K562 (cell line): ENCODE results near the gene TRIAP1. TPM values are rescaled to one million over a fixed set of nuclear protein-coding genes. Genes with fewer than 3 reads are reported as not detected.

Source experiments
- ATAC-seq: fragments of 200-7000 bp; cut with Tn5 transposase; 3 replicates; pipeline ENCODE4 v1.9.1; 2020; ENCODE audit warnings: moderate library complexity
- BruUV-seq: library from RNA; stranded (reverse); fragments of 400-500 nt; replicated peaks from 2 replicates; lab custom pipeline; 2021; lab: Mats Ljungman, UMichigan
- CTCF ChIA-PET: fragments of 300-600 bp; formaldehyde crosslinking; extraction: SDS; loops from one replicate; lab custom pipeline; 2021; ENCODE audit warnings: low intra/inter-chr PET ratio; lab: Yijun Ruan, JAX
- POLR2A ChIA-PET: fragments of 300-600, 350-650 bp; sonication (Branson Sonifier 250); formaldehyde crosslinking; extraction: SDS; loops from one replicate; lab custom pipeline; 2021; ENCODE audit warnings: antibody characterized with exemption, inconsistent platforms; lab: Yijun Ruan, JAX
- DNase-seq, 4 experiments: peaks; one replicate each; pipeline versions ENCODE4 v3.0.0 to v3.0.0-alpha.2; 2011 to 2018; ENCODE audit warnings: low spot score in 3 of 4, mixed read lengths in 3 of 4; ENCODE audit errors: extremely low read depth in 1 of 4
- FAIRE-seq: peaks from 2 replicates; lab custom pipeline; 2011; peaks lifted over from hg19 to GRCh38; lab: Jason Lieb, UNC
- H2AFZ ChIP-seq: 2 replicates; pipeline ENCODE4 v1.6.0; 2011; ENCODE audit warnings: low read depth, low read length, control low read depth, inconsistent platforms
- H3K27ac ChIP-seq: fragments of 200-600 bp; 3 replicates; pipeline ENCODE4 v1.8.0; 2011; ENCODE audit warnings: low read depth, mild to moderate bottlenecking, control low read depth, inconsistent platforms, low read length, moderate library complexity, mixed read lengths; ENCODE audit errors: extremely low read depth
- H3K27me3 ChIP-seq, 2 experiments: fragments of 300-600 bp in 1 of 2; 2 replicates in 1 of 2; 3 replicates in 1 of 2; pipeline versions ENCODE4 v1.6.0 to v1.8.0; 2011; ENCODE audit warnings: inconsistent platforms in 2 of 2, low read length in 2 of 2, mild to moderate bottlenecking in 1 of 2, mixed read lengths in 1 of 2, moderate library complexity in 1 of 2; ENCODE audit not compliant: control insufficient read depth in 2 of 2, insufficient read depth in 2 of 2
- H3K36me3 ChIP-seq: fragments of 300-600 bp; 3 replicates; pipeline ENCODE4 v1.8.0; 2011; ENCODE audit warnings: mild to moderate bottlenecking, low read length, inconsistent platforms; ENCODE audit not compliant: control insufficient read depth, insufficient read depth
- H3K4me1 ChIP-seq, 2 experiments: fragments of 200-600 bp in 1 of 2; replicated peaks in 1 of 2; 2 replicates in 1 of 2; 3 replicates in 1 of 2; pipeline versions ENCODE4 v1.5.1 to v1.8.0; 2011; ENCODE audit warnings: inconsistent platforms in 2 of 2, low read length in 2 of 2, mild to moderate bottlenecking in 1 of 2, mixed read lengths in 1 of 2, moderate library complexity in 1 of 2; ENCODE audit not compliant: control insufficient read depth in 2 of 2, insufficient read depth in 2 of 2
- H3K4me2 ChIP-seq: 2 replicates; pipeline ENCODE4 v1.6.1; 2011; ENCODE audit warnings: low read length, control low read depth, inconsistent platforms, mixed read lengths; ENCODE audit not compliant: insufficient read depth
- H3K4me3 ChIP-seq: fragments of 200-600 bp; sonication (generic), shearing (Covaris generic); 2 replicates; pipeline ENCODE4 v1.5.1; 2016; ENCODE audit warnings: control low read depth, inconsistent platforms
- H3K79me2 ChIP-seq: fragments of 200-600 bp; 3 replicates; pipeline ENCODE4 v1.8.0; 2011; ENCODE audit warnings: low read length, inconsistent platforms; ENCODE audit not compliant: control insufficient read depth, insufficient read depth
- H3K9ac ChIP-seq, 2 experiments: 2 replicates each; pipeline versions ENCODE4 v1.6.0 to v1.6.1; 2011; ENCODE audit warnings: low read depth in 2 of 2, low read length in 2 of 2, control low read depth in 1 of 2, inconsistent platforms in 1 of 2, mild to moderate bottlenecking in 1 of 2, mixed read lengths in 1 of 2; ENCODE audit not compliant: insufficient read depth in 1 of 2
- H3K9me1 ChIP-seq: one replicate; pipeline ENCODE4 v1.6.0; 2011; ENCODE audit warnings: inconsistent platforms, mild to moderate bottlenecking, low read length, moderate library complexity; ENCODE audit not compliant: control insufficient read depth, insufficient read depth
- H3K9me3 ChIP-seq: replicated peaks from 2 replicates; pipeline ENCODE4 v1.5.1; 2011; ENCODE audit warnings: low read depth, low read length, inconsistent platforms; ENCODE audit not compliant: control insufficient read depth, insufficient read depth
- H4K20me1 ChIP-seq: replicated peaks from 2 replicates; pipeline ENCODE4 v1.6.1; 2011; ENCODE audit warnings: low read length, inconsistent platforms, mixed read lengths; ENCODE audit not compliant: control insufficient read depth, insufficient read depth
- HDAC1 ChIP-seq, 2 experiments: fragments of 450-650 bp; IDR thresholded peaks; 2 replicates each; pipeline ENCODE4 v1.6.1; 2016 to 2017; ENCODE audit warnings: inconsistent platforms in 1 of 2, mild to moderate bottlenecking in 1 of 2, moderate library complexity in 1 of 2
- MAFF ChIP-seq: IDR thresholded peaks from 2 replicates; pipeline ENCODE4 v1.6.1; 2012; ENCODE audit warnings: low read length, improper control_type of control experiment
- NFE2 ChIP-seq: IDR thresholded peaks from 2 replicates; pipeline ENCODE4 v1.6.1; 2014; ENCODE audit warnings: antibody characterized with exemption, low read depth
- NR1H2 ChIP-seq: sonication (generic); formaldehyde crosslinking; IDR thresholded peaks from 2 replicates; pipeline ENCODE4 v1.4.0; 2020; ENCODE audit warnings: mild to moderate bottlenecking, missing genetic modification reagents
- TFAP4 ChIP-seq: sonication (generic); formaldehyde crosslinking; IDR thresholded peaks from 2 replicates; pipeline ENCODE4 v1.8.0; 2022; ENCODE audit warnings: missing genetic modification reagents, mild to moderate bottlenecking, moderate library complexity, borderline replicate concordance
- ZBED1 ChIP-seq: IDR thresholded peaks from 2 replicates; pipeline ENCODE4 v1.6.1; 2014
- WGBS: fragments of 100-300 bp; shearing (Covaris generic); methylation state at CpG from one replicate; pipeline ENCODE4 v1.1.6; 2016; ENCODE audit warnings: low coverage, mixed read lengths; ENCODE audit not compliant: insufficient coverage; ENCODE audit errors: missing lambda C conversion rate; 5-methylcytosine and 5-hydroxymethylcytosine counted together
- in situ Hi-C: fragments of 300-500 bp; cut with MboI; formaldehyde crosslinking; loops from 4 replicates; pipeline ENCODE4 v1.15.0; 2018; ENCODE audit warnings: inconsistent platforms, mixed read lengths
- intact Hi-C: fragments of 100-400 bp; cut with micrococcal nuclease; formaldehyde crosslinking; loops from 2 replicates; pipeline ENCODE4 v1.14.2; 2022
- polyA plus RNA-seq, 8 experiments: library from polyadenylated mRNA; depleted of rRNA in 4 of 8; stranded (reverse) in 5 of 8; unstranded in 3 of 8; fragments of >200 nt; fragmentation: Nextera tagmentation in 2 of 8; fragmentation: Illumina TruSeq in 1 of 8; extraction: Ambion mirVana in 2 of 8; extraction: Trizol in 1 of 8; gene quantifications; 2 replicates each; pipeline versions ENCODE4 v1.2.1 to v1.2.3, GENCODE V29; 2011 to 2014; ENCODE audit warnings: inconsistent platforms in 1 of 8, missing spikeins in 1 of 8
- total RNA-seq, 7 experiments: library from RNA; depleted of rRNA in 6 of 7; stranded (reverse); fragments of >200 nt in 6 of 7; fragmentation: Illumina TruSeq in 2 of 7; extraction: Trizol in 2 of 7; gene quantifications; 2 replicates each; pipeline versions ENCODE4 v1.2.1 to v1.2.3, GENCODE V29; 2011 to 2021; ENCODE audit warnings: low replicate concordance in 1 of 7
- TF ChIP-seq, protein P1 (sequence below), 2 experiments: fragments of 450-650 bp; conservative IDR thresholded peaks; 2 replicates each; pipeline ENCODE4 v1.6.1; 2017; ENCODE audit warnings: mild to moderate bottlenecking in 2 of 2, moderate library complexity in 2 of 2
- TF ChIP-seq, protein P2 (sequence below), 2 experiments: fragments of 150-350 bp in 1 of 2; IDR thresholded peaks; 2 replicates each; pipeline ENCODE4 v1.6.1; 2012 to 2016; ENCODE audit warnings: low read depth in 2 of 2, low read length in 2 of 2, mild to moderate bottlenecking in 1 of 2, moderate library complexity in 1 of 2
- TF ChIP-seq, protein P3 (sequence below): fragments of 450-650 bp; formaldehyde crosslinking; IDR thresholded peaks from 2 replicates; pipeline ENCODE4 v1.4.0; 2020; ENCODE audit warnings: mild to moderate bottlenecking

The TRIAP1 gene
- total and polyA plus RNA-seq, 9 of the 15 experiments (the other 6 are each of a cell fraction or from before 2014, with no cell fraction given), result 37.3 to 354 (median 65.4) TPM

- no peak overlapping the region for H3K4me2 ChIP-seq
- H2AFZ ChIP-seq, result no peak overlapping the region
- H3K27me3 ChIP-seq, result peaks cover 28 to 38% of the 10 kb centered on the region in 2 experiments
- no peak overlapping the region for H3K4me3 ChIP-seq
- H3K27ac ChIP-seq, result no peak overlapping the region
- H3K36me3 ChIP-seq, result no peaks in the 10 kb centered on the region
- no peak for ATAC-seq
- H3K9ac ChIP-seq, result no peak overlapping the region; a peak in 1 of 4 replicates
- ChIA-PET POLR2A (interaction anchor here (1.4 kb wide), 1 partner anchor 10 kb away, joined by 3 read pairs; no protein-coding TSS in a partner anchor), CTCF (no interaction called here)
- TF ChIP-seq HDAC1 (IDR thresholded peaks at IDR 0.05) (no peak), TFAP4 (no peak), NFE2 (no peak), ZBED1 (no peak), MAFF (no peak), NR1H2 (CRISPR knock-in tag) (no peak)
- TF ChIP-seq, protein P1, sequence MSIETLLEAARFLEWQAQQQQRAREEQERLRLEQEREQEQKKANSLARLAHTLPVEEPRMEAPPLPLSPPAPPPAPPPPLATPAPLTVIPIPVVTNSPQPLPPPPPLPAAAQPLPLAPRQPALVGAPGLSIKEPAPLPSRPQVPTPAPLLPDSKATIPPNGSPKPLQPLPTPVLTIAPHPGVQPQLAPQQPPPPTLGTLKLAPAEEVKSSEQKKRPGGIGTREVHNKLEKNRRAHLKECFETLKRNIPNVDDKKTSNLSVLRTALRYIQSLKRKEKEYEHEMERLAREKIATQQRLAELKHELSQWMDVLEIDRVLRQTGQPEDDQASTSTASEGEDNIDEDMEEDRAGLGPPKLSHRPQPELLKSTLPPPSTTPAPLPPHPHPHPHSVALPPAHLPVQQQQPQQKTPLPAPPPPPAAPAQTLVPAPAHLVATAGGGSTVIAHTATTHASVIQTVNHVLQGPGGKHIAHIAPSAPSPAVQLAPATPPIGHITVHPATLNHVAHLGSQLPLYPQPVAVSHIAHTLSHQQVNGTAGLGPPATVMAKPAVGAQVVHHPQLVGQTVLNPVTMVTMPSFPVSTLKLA (conservative IDR thresholded peaks at IDR 0.05), result no peak
- TF ChIP-seq, protein P2, sequence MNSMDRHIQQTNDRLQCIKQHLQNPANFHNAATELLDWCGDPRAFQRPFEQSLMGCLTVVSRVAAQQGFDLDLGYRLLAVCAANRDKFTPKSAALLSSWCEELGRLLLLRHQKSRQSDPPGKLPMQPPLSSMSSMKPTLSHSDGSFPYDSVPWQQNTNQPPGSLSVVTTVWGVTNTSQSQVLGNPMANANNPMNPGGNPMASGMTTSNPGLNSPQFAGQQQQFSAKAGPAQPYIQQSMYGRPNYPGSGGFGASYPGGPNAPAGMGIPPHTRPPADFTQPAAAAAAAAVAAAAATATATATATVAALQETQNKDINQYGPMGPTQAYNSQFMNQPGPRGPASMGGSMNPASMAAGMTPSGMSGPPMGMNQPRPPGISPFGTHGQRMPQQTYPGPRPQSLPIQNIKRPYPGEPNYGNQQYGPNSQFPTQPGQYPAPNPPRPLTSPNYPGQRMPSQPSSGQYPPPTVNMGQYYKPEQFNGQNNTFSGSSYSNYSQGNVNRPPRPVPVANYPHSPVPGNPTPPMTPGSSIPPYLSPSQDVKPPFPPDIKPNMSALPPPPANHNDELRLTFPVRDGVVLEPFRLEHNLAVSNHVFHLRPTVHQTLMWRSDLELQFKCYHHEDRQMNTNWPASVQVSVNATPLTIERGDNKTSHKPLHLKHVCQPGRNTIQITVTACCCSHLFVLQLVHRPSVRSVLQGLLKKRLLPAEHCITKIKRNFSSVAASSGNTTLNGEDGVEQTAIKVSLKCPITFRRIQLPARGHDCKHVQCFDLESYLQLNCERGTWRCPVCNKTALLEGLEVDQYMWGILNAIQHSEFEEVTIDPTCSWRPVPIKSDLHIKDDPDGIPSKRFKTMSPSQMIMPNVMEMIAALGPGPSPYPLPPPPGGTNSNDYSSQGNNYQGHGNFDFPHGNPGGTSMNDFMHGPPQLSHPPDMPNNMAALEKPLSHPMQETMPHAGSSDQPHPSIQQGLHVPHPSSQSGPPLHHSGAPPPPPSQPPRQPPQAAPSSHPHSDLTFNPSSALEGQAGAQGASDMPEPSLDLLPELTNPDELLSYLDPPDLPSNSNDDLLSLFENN (IDR thresholded peaks at IDR 0.05; ENCODE audit: low read depth in 2 of 2, low read length in 2 of 2), result no peak
- TF ChIP-seq, protein P3, sequence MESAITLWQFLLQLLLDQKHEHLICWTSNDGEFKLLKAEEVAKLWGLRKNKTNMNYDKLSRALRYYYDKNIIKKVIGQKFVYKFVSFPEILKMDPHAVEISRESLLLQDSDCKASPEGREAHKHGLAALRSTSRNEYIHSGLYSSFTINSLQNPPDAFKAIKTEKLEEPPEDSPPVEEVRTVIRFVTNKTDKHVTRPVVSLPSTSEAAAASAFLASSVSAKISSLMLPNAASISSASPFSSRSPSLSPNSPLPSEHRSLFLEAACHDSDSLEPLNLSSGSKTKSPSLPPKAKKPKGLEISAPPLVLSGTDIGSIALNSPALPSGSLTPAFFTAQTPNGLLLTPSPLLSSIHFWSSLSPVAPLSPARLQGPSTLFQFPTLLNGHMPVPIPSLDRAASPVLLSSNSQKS (CRISPR knock-in tag), result no peak
- no peaks in the 10 kb centered on the region; the same call in 1 of the 2 replicates for H3K9me3 ChIP-seq
- peaks cover 0 to 7% of the 10 kb centered on the region in 2 experiments; a peak in 2 of 5 replicates for H3K4me1 ChIP-seq
- 30% methylated on average over 23 of the region's 33 CpGs for WGBS
- in situ Hi-C loops (no loop called here), intact Hi-C loops (no loop called here)
- H4K20me1 ChIP-seq, result peaks cover 3% of the 10 kb centered on the region; the same call in 1 of the 2 replicates
- FAIRE-seq, result no peak
- no peaks in the 10 kb centered on the region for H3K9me1 ChIP-seq
- H3K79me2 ChIP-seq, result no peaks in the 10 kb centered on the region
- no TSS peak for BruUV-seq
- no peak for DNase-seq
These were observed 48.2 kb downstream of the TRIAP1 start for GRCh38 chr12:120397824-120398540.
